ENCODE results near the gene PCNX1. TPM values are rescaled to one million over a fixed set of nuclear protein-coding genes. Genes with fewer than 3 reads are reported as not detected.
"Not testable (repeated sequence)": the region's sequence is repeated elsewhere in the genome, so short reads cannot be mapped to it uniquely, and the experiment has no call there.

Gene PCNX1
- total RNA-seq, 5 donors from 2014 or later (not counting 1 experiment from before 2014, with no cell fraction given): 80.8 to 140 (median 86.3) TPM

- H3K4me1 Mint-ChIP-seq: peaks cover 9 to 17% (median 17%) of the 10 kb centered on the region in 3 donors
- CTCF ChIA-PET: not testable (repeated sequence)
- WGBS (ENCODE audit: insufficient coverage): 90% methylated on average over 4 of the region's 7 CpGs
These were observed 240.1 kb downstream of the PCNX1 start for GRCh38 chr14:71147335-71147734.

DNA sequence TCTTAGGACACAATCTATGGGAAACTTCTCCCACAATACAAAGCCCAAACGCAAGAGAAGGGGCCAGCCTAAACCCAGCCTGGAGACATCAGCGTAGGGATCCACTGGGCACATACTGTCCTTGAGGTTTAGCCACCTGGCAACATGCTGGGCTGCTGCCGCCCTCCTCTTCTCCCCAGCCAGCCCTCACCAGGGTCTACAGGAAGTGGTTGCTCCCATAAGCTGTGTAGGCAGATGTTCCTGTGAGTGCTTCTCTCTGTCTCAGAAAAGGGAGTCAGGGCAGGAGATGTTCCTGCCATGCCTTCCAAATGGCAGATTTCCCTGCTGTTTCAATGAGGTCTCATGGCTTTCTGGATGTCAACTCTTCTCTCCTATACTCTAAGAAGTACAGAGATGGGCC is 241.4 kb downstream of the PCNX1 start:
- peak in 1 of 4 experiments; percentile 27 for ATAC-seq (replicated peaks in 1 of 4)
- CTCF ChIA-PET: no interaction called here

More at GRCh38 chr14:71147335-71147734, 240.1 kb downstream of the PCNX1 start:
- H3K27ac Mint-ChIP-seq; H3K27ac ChIP-seq (ENCODE audit: low read length); ATAC-seq (replicated peaks in 1 of 4); H3K4me3 ChIP-seq (ENCODE audit: control insufficient read depth in 1 of 2, extremely low read depth in 1 of 2, low read length in 1 of 2); H3K36me3 ChIP-seq (ENCODE audit: control insufficient read depth in 2 of 2, extremely low read depth in 1 of 2, insufficient read depth in 1 of 2, low read length in 1 of 2); H3K27me3 Mint-ChIP-seq; H3K9me3 ChIP-seq; H3K4me3 Mint-ChIP-seq; H3K36me3 Mint-ChIP-seq; H3K27me3 ChIP-seq (replicated peaks in 1 of 2; ENCODE audit: control insufficient read depth in 2 of 2, extremely low read depth in 1 of 2, insufficient read depth in 2 of 2, low read length in 1 of 2); POLR2A ChIA-PET; DNase-seq: not testable (repeated sequence)
- H3K4me1 ChIP-seq (ENCODE audit: control insufficient read depth in 1 of 2, extremely low read depth in 1 of 2, insufficient read depth in 2 of 2, low read length in 2 of 2): peaks cover 8 to 21% of the 10 kb centered on the region in 2 experiments
- peaks cover 12 to 20% (median 12%) of the 10 kb centered on the region in 3 donors for H3K9me3 Mint-ChIP-seq

DNA sequence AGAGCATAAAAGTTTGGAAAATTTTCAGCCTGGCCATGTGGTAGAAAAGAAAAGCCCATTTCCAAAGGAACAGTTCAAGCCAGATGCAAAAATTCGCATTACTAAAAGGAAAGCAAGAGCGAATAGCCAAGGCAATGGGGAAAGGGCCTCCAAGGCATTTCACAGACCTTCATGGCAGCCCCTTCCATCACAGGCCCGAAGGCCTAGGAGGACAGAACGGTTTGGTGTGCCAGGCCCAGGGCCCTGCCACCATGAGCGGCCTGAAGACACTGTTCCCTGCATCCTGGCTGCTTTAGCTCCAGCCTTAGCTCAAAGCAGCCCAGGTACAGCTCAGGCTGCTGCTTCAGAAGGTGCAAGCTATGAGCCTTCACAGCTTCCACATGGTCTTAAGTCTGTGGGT is 243.5 kb downstream of the PCNX1 start:
- no peak overlapping the region for H3K4me3 ChIP-seq (ENCODE audit: control insufficient read depth in 1 of 2, extremely low read depth in 1 of 2, low read length in 1 of 2)
- H3K4me1 ChIP-seq (ENCODE audit: control insufficient read depth in 1 of 2, extremely low read depth in 1 of 2, insufficient read depth in 2 of 2, low read length in 2 of 2): peaks cover 2 to 6% of the 10 kb centered on the region in 2 experiments
- WGBS (ENCODE audit: insufficient coverage): 34% methylated on average over 3 of the region's 5 CpGs
- no peak for ATAC-seq (replicated peaks in 1 of 4)
- H3K4me3 Mint-ChIP-seq: no peak overlapping the region
- H3K27ac Mint-ChIP-seq: no peak overlapping the region
- no peaks in the 10 kb centered on the region for H3K36me3 ChIP-seq (ENCODE audit: control insufficient read depth in 2 of 2, extremely low read depth in 1 of 2, insufficient read depth in 1 of 2, low read length in 1 of 2)
- peaks cover 12 to 20% (median 12%) of the 10 kb centered on the region in 3 donors for H3K9me3 Mint-ChIP-seq
- H3K27me3 ChIP-seq (replicated peaks in 1 of 2; ENCODE audit: control insufficient read depth in 2 of 2, extremely low read depth in 1 of 2, insufficient read depth in 2 of 2, low read length in 1 of 2): peaks cover 0 to 2% of the 10 kb centered on the region in 2 experiments
- peaks cover 0 to 2% (median 2%) of the 10 kb centered on the region in 3 donors for H3K4me1 Mint-ChIP-seq
- POLR2A ChIA-PET: no interaction called here
- H3K36me3 Mint-ChIP-seq: peaks cover 6% of the 10 kb centered on the region
- H3K27ac ChIP-seq (ENCODE audit: low read length): no peak overlapping the region
- H3K9me3 ChIP-seq: peaks cover 3% of the 10 kb centered on the region
- DNase-seq: no peak
- CTCF ChIA-PET: no interaction called here
- peaks cover 0 to 4% of the 10 kb centered on the region in 2 donors for H3K27me3 Mint-ChIP-seq

More for the DNA sequence above, 241.4 kb downstream of the PCNX1 start:
- Mint-ChIP-seq H3K27ac (no peak overlapping the region), H3K4me1 (peaks cover under 1 to 4% (median 4%) of the 10 kb centered on the region in 3 donors), H3K4me3 (no peak overlapping the region), H3K9me3 (peaks cover 12 to 20% (median 12%) of the 10 kb centered on the region in 3 donors), H3K36me3 (peaks cover 6% of the 10 kb centered on the region), H3K27me3 (no peaks in the 10 kb centered on the region)
- DNase-seq: no peak
- POLR2A ChIA-PET: no interaction called here
- Histone ChIP-seq H3K4me3 (ENCODE audit: control insufficient read depth in 1 of 2, extremely low read depth in 1 of 2, low read length in 1 of 2) (no peak overlapping the region), H3K4me1 (ENCODE audit: control insufficient read depth in 1 of 2, extremely low read depth in 1 of 2, insufficient read depth in 2 of 2, low read length in 2 of 2) (peaks cover 2 to 8% of the 10 kb centered on the region in 2 experiments), H3K27ac (ENCODE audit: low read length) (no peak overlapping the region), H3K27me3 (replicated peaks in 1 of 2; ENCODE audit: control insufficient read depth in 2 of 2, extremely low read depth in 1 of 2, insufficient read depth in 2 of 2, low read length in 1 of 2) (no peaks in the 10 kb centered on the region), H3K36me3 (ENCODE audit: control insufficient read depth in 2 of 2, extremely low read depth in 1 of 2, insufficient read depth in 1 of 2, low read length in 1 of 2) (no peaks in the 10 kb centered on the region), H3K9me3 (peaks cover 3% of the 10 kb centered on the region)
- 28% methylated on average over 3 of the region's 3 CpGs for WGBS (ENCODE audit: insufficient coverage)

- Histone ChIP-seq H3K4me1 (ENCODE audit: control insufficient read depth in 1 of 2, extremely low read depth in 1 of 2, insufficient read depth in 2 of 2, low read length in 2 of 2) (no peaks in the 10 kb centered on the region), H3K9me3 (peaks cover 3% of the 10 kb centered on the region), H3K27me3 (replicated peaks in 1 of 2; ENCODE audit: control insufficient read depth in 2 of 2, extremely low read depth in 1 of 2, insufficient read depth in 2 of 2, low read length in 1 of 2) (peaks cover 0 to 4% of the 10 kb centered on the region in 2 experiments), H3K4me3 (ENCODE audit: control insufficient read depth in 1 of 2, extremely low read depth in 1 of 2, low read length in 1 of 2) (no peak overlapping the region), H3K27ac (ENCODE audit: low read length) (no peak overlapping the region), H3K36me3 (ENCODE audit: control insufficient read depth in 2 of 2, extremely low read depth in 1 of 2, insufficient read depth in 1 of 2, low read length in 1 of 2) (no peaks in the 10 kb centered on the region)
- Mint-ChIP-seq H3K27ac (no peak overlapping the region), H3K9me3 (peaks cover 5 to 6% (median 6%) of the 10 kb centered on the region in 3 donors), H3K4me3 (no peak overlapping the region), H3K27me3 (peaks cover 4 to 8% of the 10 kb centered on the region in 2 donors), H3K36me3 (no peaks in the 10 kb centered on the region), H3K4me1 (no peaks in the 10 kb centered on the region)
- 100% methylated on average over 1 of the region's 5 CpGs for WGBS (ENCODE audit: insufficient coverage)
- DNase-seq (no peak), ATAC-seq (replicated peaks in 1 of 4) (no peak)
- ChIA-PET CTCF (interaction anchor here (0.6 kb wide), 2 partner anchors 629 to 1606 kb away, joined by 3 read pairs; no protein-coding TSS in a partner anchor), POLR2A (no interaction called here)
These were observed 248.5 kb downstream of the PCNX1 start for GRCh38 chr14:71155743-71156142.

- no peaks in the 10 kb centered on the region for H3K36me3 ChIP-seq (ENCODE audit: control insufficient read depth in 2 of 2, extremely low read depth in 1 of 2, insufficient read depth in 1 of 2, low read length in 1 of 2)
- Mint-ChIP-seq H3K9me3 (peaks cover 0 to 8% (median 3%) of the 10 kb centered on the region in 3 donors), H3K27ac (no peak overlapping the region), H3K4me1 (peaks cover 4% of the 10 kb centered on the region in 3 donors), H3K36me3 (no peaks in the 10 kb centered on the region), H3K4me3 (no peak overlapping the region), H3K27me3 (peaks cover 2 to 3% of the 10 kb centered on the region in 2 donors)
- H3K4me3 ChIP-seq (ENCODE audit: control insufficient read depth in 1 of 2, extremely low read depth in 1 of 2, low read length in 1 of 2): no peak overlapping the region
- DNase-seq: no peak
- no peak overlapping the region for H3K27ac ChIP-seq (ENCODE audit: low read length)
- peaks cover 0 to 4% of the 10 kb centered on the region in 2 experiments for H3K27me3 ChIP-seq (replicated peaks in 1 of 2; ENCODE audit: control insufficient read depth in 2 of 2, extremely low read depth in 1 of 2, insufficient read depth in 2 of 2, low read length in 1 of 2)
- WGBS (ENCODE audit: insufficient coverage): 82% methylated on average over 4 of the region's 6 CpGs
- ATAC-seq (replicated peaks in 1 of 4): no peak
- peaks cover 0 to 4% of the 10 kb centered on the region in 2 experiments for H3K4me1 ChIP-seq (ENCODE audit: control insufficient read depth in 1 of 2, extremely low read depth in 1 of 2, insufficient read depth in 2 of 2, low read length in 2 of 2)
- POLR2A ChIA-PET: no interaction called here
- H3K9me3 ChIP-seq: no peaks in the 10 kb centered on the region
- CTCF ChIA-PET: no interaction called here
These were observed 256.0 kb downstream of the PCNX1 start for GRCh38 chr14:71163050-71163841.

DNA sequence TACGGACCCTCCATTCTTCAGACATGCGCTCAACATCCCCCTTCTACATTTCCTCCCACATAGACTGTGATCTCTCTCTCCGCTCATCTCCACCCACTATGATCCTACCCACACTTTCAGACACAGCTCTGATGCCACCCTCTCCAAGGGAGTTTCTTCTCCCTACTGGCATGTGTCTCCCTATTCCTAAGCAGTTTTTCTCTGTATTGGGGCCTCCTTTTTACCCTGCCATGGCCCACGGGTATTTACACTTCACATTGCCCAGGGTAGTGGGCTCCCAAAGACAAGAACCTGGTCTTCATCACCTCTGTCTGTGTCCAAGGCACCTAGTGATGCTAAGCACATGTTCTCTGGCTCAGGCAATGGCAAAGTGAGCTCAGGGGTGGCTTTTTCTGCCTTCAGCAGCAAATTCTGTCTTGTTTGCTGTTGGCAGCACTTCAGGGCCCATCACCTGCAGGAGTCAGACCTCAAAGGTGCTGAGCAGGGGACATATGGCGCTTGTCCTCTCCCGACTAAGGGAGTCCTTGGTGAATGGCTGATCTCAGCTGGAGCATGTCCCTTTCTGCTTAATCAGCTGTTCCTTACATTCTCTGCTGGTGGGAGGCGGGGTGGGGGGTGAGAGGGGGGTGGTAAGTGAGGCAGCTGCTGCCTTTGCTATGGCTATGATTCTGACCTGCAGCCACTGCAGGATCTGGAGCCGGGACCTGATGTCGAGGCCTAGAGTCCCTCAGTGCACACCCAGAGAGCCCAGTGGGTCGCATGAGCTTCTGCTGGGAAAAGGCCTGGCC is 256.8 kb downstream of the PCNX1 start:
- Mint-ChIP-seq H3K4me1 (peaks cover 11 to 12% (median 12%) of the 10 kb centered on the region in 3 donors), H3K27ac (no peak overlapping the region), H3K27me3 (peaks cover 3 to 6% of the 10 kb centered on the region in 2 donors), H3K9me3 (peaks cover 0 to 8% (median 3%) of the 10 kb centered on the region in 3 donors), H3K4me3 (no peak overlapping the region), H3K36me3 (no peaks in the 10 kb centered on the region)
- peaks cover 0 to 4% of the 10 kb centered on the region in 2 experiments for H3K27me3 ChIP-seq (replicated peaks in 1 of 2; ENCODE audit: control insufficient read depth in 2 of 2, extremely low read depth in 1 of 2, insufficient read depth in 2 of 2, low read length in 1 of 2)
- POLR2A ChIA-PET: no interaction called here
- H3K27ac ChIP-seq (ENCODE audit: low read length): no peak overlapping the region
- H3K4me1 ChIP-seq (ENCODE audit: control insufficient read depth in 1 of 2, extremely low read depth in 1 of 2, insufficient read depth in 2 of 2, low read length in 2 of 2): peaks cover 0 to 10% of the 10 kb centered on the region in 2 experiments
- ATAC-seq (replicated peaks in 1 of 4) (no peak), DNase-seq (no peak)
- no peaks in the 10 kb centered on the region for H3K9me3 ChIP-seq
- H3K4me3 ChIP-seq (ENCODE audit: control insufficient read depth in 1 of 2, extremely low read depth in 1 of 2, low read length in 1 of 2): no peak overlapping the region
- H3K36me3 ChIP-seq (ENCODE audit: control insufficient read depth in 2 of 2, extremely low read depth in 1 of 2, insufficient read depth in 1 of 2, low read length in 1 of 2): no peaks in the 10 kb centered on the region
- 79% methylated on average over 10 of the region's 10 CpGs for WGBS (ENCODE audit: insufficient coverage)
- CTCF ChIA-PET: interaction anchor here (0.6 to 0.7 kb wide), 2 partner anchors 11 to 140 kb away, joined by 3 to 5 read pairs; no protein-coding TSS in a partner anchor
